ENCODE results near the gene USP34.

- TF ChIP-seq CTCF (IDR thresholded peaks at IDR 0.05) (no peak), REST (IDR thresholded peaks at IDR 0.05; ENCODE audit: insufficient read depth in 1 of 2, low read depth in 2 of 2, low read length in 1 of 2) (no peak), SIN3A (IDR thresholded peaks at IDR 0.05; ENCODE audit: borderline replicate concordance, insufficient read depth, low read depth, low read length) (no peak), POLR2AphosphoS5 (IDR thresholded peaks at IDR 0.05; ENCODE audit: low read depth, low read length) (no peak), TCF7L2 (IDR thresholded peaks at IDR 0.05; ENCODE audit: low read depth, low read length) (no peak)
Observed at GRCh38 chr2:61238219-61239012, 232.5 kb downstream of the USP34 start.
